ENCODE data around the gene LMAN1. TPM values are rescaled to one million over a fixed set of nuclear protein-coding genes. Genes with fewer than 3 reads are reported as not detected.

The LMAN1 gene
- total RNA-seq, 4 donors from 2014 or later, result 30.2 to 200 (median 76.8) TPM

DNA sequence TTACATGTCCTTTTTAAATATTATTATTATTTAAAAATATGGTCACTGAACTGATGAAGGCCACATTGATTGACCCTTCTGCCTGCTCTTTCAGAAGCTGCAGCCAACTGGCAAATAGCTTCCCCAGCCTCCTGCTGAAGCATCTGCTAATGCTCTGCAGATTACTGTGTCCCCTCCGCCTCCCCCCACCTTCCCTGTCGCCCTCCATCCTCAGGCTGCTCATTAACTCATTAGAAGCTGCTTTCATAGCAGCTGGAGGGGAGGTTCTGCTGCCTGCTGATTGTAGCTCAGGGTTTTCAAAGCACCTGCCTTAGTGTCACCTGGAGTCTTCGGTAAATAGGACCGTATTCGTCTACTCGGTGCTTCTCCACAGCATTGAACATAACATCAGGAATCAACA is 24.8 kb upstream of the LMAN1 start:
- no peaks in the 10 kb centered on the region for H3K27me3 ChIP-seq
- no peaks in the 10 kb centered on the region for H3K4me1 ChIP-seq
- no peak for DNase-seq
- intact Hi-C loops (cut with DNase I; ENCODE audit: low total_unique reads), result no loop called here
- no peaks in the 10 kb centered on the region for H3K9me3 ChIP-seq
- H3K4me3 ChIP-seq, result no peak overlapping the region
- H3K36me3 ChIP-seq, result no peaks in the 10 kb centered on the region
- no peak for TF ChIP-seq POLR2A (IDR thresholded peaks at IDR 0.05)
- TF ChIP-seq, protein P1, sequence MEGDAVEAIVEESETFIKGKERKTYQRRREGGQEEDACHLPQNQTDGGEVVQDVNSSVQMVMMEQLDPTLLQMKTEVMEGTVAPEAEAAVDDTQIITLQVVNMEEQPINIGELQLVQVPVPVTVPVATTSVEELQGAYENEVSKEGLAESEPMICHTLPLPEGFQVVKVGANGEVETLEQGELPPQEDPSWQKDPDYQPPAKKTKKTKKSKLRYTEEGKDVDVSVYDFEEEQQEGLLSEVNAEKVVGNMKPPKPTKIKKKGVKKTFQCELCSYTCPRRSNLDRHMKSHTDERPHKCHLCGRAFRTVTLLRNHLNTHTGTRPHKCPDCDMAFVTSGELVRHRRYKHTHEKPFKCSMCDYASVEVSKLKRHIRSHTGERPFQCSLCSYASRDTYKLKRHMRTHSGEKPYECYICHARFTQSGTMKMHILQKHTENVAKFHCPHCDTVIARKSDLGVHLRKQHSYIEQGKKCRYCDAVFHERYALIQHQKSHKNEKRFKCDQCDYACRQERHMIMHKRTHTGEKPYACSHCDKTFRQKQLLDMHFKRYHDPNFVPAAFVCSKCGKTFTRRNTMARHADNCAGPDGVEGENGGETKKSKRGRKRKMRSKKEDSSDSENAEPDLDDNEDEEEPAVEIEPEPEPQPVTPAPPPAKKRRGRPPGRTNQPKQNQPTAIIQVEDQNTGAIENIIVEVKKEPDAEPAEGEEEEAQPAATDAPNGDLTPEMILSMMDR (IDR thresholded peaks at IDR 0.05), result no peak
- no peak overlapping the region for H3K27ac ChIP-seq

DNA sequence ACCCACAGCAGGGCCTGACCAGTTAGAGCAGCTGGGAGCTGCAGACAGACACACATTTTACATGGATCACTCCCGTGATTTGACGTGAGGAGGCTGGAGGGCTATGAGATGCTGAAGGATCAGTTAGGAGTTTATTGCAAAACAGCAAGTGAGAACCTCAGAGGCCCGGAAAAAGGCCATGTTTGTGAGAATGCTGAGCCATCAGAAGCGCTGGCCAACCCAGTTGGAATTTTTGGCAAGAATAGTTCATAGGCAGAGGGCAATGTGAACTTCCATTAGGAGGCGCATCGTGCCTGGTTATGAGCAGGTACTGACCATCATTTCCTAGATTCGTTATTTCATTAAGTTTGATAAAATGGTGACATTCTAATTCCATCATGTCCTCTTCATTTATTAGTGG is 23.3 kb upstream of the LMAN1 start:
- no peaks in the 10 kb centered on the region for H3K9me3 ChIP-seq
- TF ChIP-seq, protein P1 (IDR thresholded peaks at IDR 0.05), result no peak
- TF ChIP-seq POLR2A (IDR thresholded peaks at IDR 0.05), result no peak

DNA sequence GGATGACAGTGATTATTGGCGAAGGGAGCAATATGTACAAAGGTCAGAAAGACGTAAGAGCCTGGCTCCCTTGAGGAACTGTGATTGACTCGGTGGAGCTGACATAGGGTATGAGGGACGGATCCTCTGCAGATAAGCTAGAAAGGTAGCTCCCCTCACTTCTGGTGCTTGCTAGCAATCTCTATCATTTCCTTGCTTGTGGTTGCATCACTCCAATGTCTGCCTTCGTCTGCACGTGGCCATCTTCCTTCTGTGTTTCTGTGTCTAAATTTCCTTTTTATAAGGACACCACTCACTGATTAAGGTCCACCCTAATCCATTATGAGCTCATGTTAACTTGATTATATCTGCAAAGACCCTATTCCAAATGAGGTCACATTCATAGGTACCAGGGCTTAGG is 22.9 kb upstream of the LMAN1 start:
- no peak for TF ChIP-seq POLR2A (IDR thresholded peaks at IDR 0.05)
- TF ChIP-seq, protein P1 (IDR thresholded peaks at IDR 0.05), result no peak
- H3K27ac ChIP-seq, result no peak overlapping the region
- H3K27me3 ChIP-seq, result no peaks in the 10 kb centered on the region
- no peaks in the 10 kb centered on the region for H3K4me1 ChIP-seq
- intact Hi-C loops (cut with DNase I; ENCODE audit: low total_unique reads), result no loop called here
- no peak overlapping the region for H3K4me3 ChIP-seq
- H3K36me3 ChIP-seq, result no peaks in the 10 kb centered on the region
- no peak for DNase-seq
- H3K9me3 ChIP-seq, result no peaks in the 10 kb centered on the region

More for the DNA sequence above, 23.3 kb upstream of the LMAN1 start:
- Histone ChIP-seq H3K4me1 (no peaks in the 10 kb centered on the region), H3K27me3 (no peaks in the 10 kb centered on the region), H3K4me3 (no peak overlapping the region), H3K27ac (no peak overlapping the region), H3K36me3 (no peaks in the 10 kb centered on the region)
- DNase-seq, result no peak
- intact Hi-C loops (cut with DNase I; ENCODE audit: low total_unique reads), result no loop called here

DNA sequence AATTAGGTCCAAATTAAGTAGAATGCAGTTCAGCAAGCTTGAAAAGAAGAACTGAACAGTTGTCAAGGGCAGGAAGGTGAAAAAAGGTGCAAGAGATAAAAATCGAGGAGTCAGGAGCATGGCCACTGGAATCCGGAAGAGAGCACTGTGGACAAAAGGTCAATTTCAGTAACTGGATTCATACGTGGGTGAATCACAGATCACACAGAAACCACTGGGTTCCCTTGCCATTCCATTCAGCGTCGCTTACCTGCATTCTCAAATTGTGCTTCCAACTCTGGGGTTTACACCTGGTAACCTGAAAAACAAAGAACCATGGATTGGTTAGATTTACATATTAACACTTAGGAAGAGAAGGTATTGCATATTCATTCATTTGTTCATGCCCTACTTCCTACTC is 21.6 kb upstream of the LMAN1 start:
- no peak overlapping the region for H3K4me3 ChIP-seq
- DNase-seq, result no peak
- no peaks in the 10 kb centered on the region for H3K4me1 ChIP-seq
- H3K27ac ChIP-seq, result no peak overlapping the region
- TF ChIP-seq, protein P1 (IDR thresholded peaks at IDR 0.05), result no peak
- TF ChIP-seq POLR2A (IDR thresholded peaks at IDR 0.05), result no peak
- H3K9me3 ChIP-seq, result no peaks in the 10 kb centered on the region
- intact Hi-C loops (cut with DNase I; ENCODE audit: low total_unique reads), result no loop called here
- no peaks in the 10 kb centered on the region for H3K36me3 ChIP-seq
- H3K27me3 ChIP-seq, result no peaks in the 10 kb centered on the region

DNA sequence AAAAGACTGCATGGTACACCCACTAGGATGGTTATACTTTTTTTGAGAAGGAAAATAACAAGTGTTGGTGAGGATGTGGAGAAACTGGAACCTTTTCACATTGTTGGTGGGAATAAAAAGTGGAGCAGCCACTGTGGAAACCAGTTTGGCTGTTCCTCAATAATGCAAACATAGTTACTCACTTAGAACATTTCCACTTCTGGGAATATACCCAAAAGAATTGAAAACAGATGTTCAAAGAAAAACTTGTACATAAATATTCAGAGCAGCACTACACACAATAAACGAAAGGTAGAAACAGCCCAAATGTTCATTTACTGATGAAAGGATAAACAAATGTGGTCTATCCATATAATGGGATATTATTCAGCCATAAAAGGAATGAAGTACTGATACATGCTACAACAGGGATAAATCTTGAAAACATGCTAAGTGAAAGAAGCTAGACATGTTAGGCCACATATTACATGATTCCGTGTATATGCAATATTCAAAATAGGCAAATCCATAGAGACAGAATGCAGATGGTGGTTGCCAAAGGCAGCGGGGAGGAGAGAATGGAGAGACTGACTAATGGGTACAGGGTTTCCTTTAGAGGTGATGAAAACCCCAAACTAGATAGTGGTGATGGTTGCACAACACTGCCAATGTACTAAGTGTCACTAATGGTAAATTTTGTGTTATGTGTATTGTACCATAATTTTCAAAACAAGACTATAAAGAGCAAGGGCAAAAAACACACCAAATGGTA is 20.9 kb upstream of the LMAN1 start:
- H3K27ac ChIP-seq, result no peak overlapping the region
- H3K27me3 ChIP-seq, result no peaks in the 10 kb centered on the region
- H3K36me3 ChIP-seq, result no peaks in the 10 kb centered on the region
- TF ChIP-seq POLR2A (IDR thresholded peaks at IDR 0.05), result no peak
- TF ChIP-seq, protein P1 (IDR thresholded peaks at IDR 0.05), result no peak
- H3K4me3 ChIP-seq, result no peak overlapping the region
- H3K4me1 ChIP-seq, result no peaks in the 10 kb centered on the region
- intact Hi-C loops (cut with DNase I; ENCODE audit: low total_unique reads), result no loop called here
- no peak for DNase-seq
- H3K9me3 ChIP-seq, result no peaks in the 10 kb centered on the region
